ENCODE results near the gene PM20D2. TPM values are rescaled to one million over a fixed set of nuclear protein-coding genes. Genes with fewer than 3 reads are reported as not detected.

PM20D2 gene
- total and polyA plus RNA-seq, 2 of the 13 experiments (the other 11 are each of a cell fraction or from before 2014, with no cell fraction given) = 13.3 to 26.3 TPM

DNA sequence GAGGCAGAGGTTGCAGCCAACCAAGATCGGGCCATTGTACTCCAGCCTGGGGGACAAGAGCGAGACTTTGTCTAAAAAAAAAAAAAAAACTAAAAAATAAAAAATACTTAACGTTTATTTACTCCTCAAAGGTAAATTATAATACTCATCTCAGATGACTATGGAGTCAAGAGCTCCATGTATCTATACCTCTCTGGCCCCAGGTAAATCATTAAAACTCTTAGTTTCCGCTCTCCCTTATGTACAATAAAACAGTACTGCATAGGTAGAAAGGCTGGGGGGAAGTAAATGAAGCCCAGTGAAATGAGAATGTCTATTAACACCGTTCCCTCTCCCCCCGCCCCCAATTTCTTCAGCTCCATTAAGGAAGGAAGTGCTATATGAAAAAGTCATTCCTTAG, 29.2 kb upstream of the PM20D2 start:
- no peak overlapping the region for H3K27ac ChIP-seq (ENCODE audit: extremely low read length, insufficient read depth, low read length)
- in situ Hi-C loops (cut with HindIII; ENCODE audit: extremely low pct_ligation_motif_present, low pct_unique_long_range_greater_than_20kb) (no loop called here), intact Hi-C loops (cut with micrococcal nuclease; ENCODE audit: unreplicated experiment) (loop anchor here (1.0 kb wide), 1 partner anchor 134 kb away; no protein-coding TSS in a partner anchor)
- peaks cover 38% of the 10 kb centered on the region for H3K4me1 ChIP-seq (ENCODE audit: insufficient read depth, low read length)
- H3K4me3 ChIP-seq (replicated peaks in 1 of 3; ENCODE audit: insufficient read depth in 1 of 3, low read depth in 2 of 3, low read length in 3 of 3) = peak overlapping the region; percentile 64 to 79 (median 78); a peak in 5 of 6 replicates
- no TSS peak for BruUV-seq (replicated peaks)
- no peak overlapping the region for H2AFZ ChIP-seq (ENCODE audit: low read length)
- H3K9ac ChIP-seq (ENCODE audit: insufficient read depth, low read depth, low read length) = peak overlapping the region; percentile 71
- H4K20me1 ChIP-seq (ENCODE audit: insufficient read depth, low read length) = no peaks in the 10 kb centered on the region
- no peaks in the 10 kb centered on the region for H3K27me3 ChIP-seq (ENCODE audit: control insufficient read depth in 1 of 2, insufficient read depth in 2 of 2, low read length in 2 of 2)
- CTCF ChIA-PET (ENCODE audit: low intra/inter-chr PET ratio, low total read pairs) = interaction anchor here (1.4 kb wide), 1 partner anchor 133 kb away, joined by 3 read pairs; no protein-coding TSS in a partner anchor
- POLR2A ChIA-PET = interaction anchor here (1.0 to 2.1 kb wide), 2 partner anchors 37 to 133 kb away, joined by 3 to 12 read pairs; partner anchors contain the start of gene PNRC1
- no peaks in the 10 kb centered on the region for H3K36me3 ChIP-seq (replicated peaks in 1 of 2; ENCODE audit: control insufficient read depth in 1 of 2, insufficient read depth in 2 of 2, low read length in 2 of 2)
- H3K4me2 ChIP-seq (ENCODE audit: low read depth, low read length) = peak overlapping the region; percentile 94
- DNase-seq (ENCODE audit: low spot score) (no peak), FAIRE-seq (no peak), ATAC-seq (no peak)
- H3K79me2 ChIP-seq (ENCODE audit: insufficient read depth, low read length) = no peaks in the 10 kb centered on the region
- no peaks in the 10 kb centered on the region for H3K9me3 ChIP-seq (ENCODE audit: low read length)
- WGBS (ENCODE audit: low lambda C conversion rate) = 51% methylated on average over 6 of the region's 6 CpGs
- TF ChIP-seq, protein P1, sequence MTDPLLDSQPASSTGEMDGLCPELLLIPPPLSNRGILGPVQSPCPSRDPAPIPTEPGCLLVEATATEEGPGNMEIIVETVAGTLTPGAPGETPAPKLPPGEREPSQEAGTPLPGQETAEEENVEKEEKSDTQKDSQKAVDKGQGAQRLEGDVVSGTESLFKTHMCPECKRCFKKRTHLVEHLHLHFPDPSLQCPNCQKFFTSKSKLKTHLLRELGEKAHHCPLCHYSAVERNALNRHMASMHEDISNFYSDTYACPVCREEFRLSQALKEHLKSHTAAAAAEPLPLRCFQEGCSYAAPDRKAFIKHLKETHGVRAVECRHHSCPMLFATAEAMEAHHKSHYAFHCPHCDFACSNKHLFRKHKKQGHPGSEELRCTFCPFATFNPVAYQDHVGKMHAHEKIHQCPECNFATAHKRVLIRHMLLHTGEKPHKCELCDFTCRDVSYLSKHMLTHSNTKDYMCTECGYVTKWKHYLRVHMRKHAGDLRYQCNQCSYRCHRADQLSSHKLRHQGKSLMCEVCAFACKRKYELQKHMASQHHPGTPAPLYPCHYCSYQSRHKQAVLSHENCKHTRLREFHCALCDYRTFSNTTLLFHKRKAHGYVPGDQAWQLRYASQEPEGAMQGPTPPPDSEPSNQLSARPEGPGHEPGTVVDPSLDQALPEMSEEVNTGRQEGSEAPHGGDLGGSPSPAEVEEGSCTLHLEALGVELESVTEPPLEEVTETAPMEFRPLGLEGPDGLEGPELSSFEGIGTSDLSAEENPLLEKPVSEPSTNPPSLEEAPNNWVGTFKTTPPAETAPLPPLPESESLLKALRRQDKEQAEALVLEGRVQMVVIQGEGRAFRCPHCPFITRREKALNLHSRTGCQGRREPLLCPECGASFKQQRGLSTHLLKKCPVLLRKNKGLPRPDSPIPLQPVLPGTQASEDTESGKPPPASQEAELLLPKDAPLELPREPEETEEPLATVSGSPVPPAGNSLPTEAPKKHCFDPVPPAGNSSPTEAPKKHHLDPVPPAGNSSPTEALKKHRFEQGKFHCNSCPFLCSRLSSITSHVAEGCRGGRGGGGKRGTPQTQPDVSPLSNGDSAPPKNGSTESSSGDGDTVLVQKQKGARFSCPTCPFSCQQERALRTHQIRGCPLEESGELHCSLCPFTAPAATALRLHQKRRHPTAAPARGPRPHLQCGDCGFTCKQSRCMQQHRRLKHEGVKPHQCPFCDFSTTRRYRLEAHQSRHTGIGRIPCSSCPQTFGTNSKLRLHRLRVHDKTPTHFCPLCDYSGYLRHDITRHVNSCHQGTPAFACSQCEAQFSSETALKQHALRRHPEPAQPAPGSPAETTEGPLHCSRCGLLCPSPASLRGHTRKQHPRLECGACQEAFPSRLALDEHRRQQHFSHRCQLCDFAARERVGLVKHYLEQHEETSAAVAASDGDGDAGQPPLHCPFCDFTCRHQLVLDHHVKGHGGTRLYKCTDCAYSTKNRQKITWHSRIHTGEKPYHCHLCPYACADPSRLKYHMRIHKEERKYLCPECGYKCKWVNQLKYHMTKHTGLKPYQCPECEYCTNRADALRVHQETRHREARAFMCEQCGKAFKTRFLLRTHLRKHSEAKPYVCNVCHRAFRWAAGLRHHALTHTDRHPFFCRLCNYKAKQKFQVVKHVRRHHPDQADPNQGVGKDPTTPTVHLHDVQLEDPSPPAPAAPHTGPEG (CRISPR knock-in tag; IDR thresholded peaks at IDR 0.05) = no peak
- TF ChIP-seq, protein P2, sequence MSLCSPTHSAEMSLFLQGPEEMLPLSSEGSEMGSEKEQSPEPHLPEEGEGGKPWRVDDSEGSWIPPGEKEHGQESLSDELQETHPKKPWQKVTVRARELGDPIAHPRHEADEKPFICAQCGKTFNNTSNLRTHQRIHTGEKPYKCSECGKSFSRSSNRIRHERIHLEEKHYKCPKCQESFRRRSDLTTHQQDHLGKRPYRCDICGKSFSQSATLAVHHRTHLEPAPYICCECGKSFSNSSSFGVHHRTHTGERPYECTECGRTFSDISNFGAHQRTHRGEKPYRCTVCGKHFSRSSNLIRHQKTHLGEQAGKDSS (CRISPR knock-in tag; IDR thresholded peaks at IDR 0.05; ENCODE audit: borderline replicate concordance, low read depth) = no peak
- TF ChIP-seq ZNF607 (CRISPR knock-in tag; IDR thresholded peaks at IDR 0.05; ENCODE audit: borderline replicate concordance) (no peak), YEATS2 (CRISPR knock-in tag; IDR thresholded peaks at IDR 0.05; ENCODE audit: borderline replicate concordance) (no peak), ZNF3 (CRISPR knock-in tag; IDR thresholded peaks at IDR 0.05) (no peak), BRD4 (CRISPR knock-in tag; IDR thresholded peaks at IDR 0.05) (no peak), ATM (IDR thresholded peaks at IDR 0.05; ENCODE audit: borderline replicate concordance) (no peak), NFE2L1 (CRISPR knock-in tag; IDR thresholded peaks at IDR 0.05; ENCODE audit: borderline replicate concordance) (no peak), ZNF256 (CRISPR knock-in tag; conservative IDR thresholded peaks at IDR 0.05) (no peak), SNAPC2 (CRISPR knock-in tag; IDR thresholded peaks at IDR 0.05) (no peak), ZNF747 (CRISPR knock-in tag; IDR thresholded peaks at IDR 0.05; ENCODE audit: borderline replicate concordance) (no peak), HNF4A (CRISPR knock-in tag; IDR thresholded peaks at IDR 0.05) (no peak)
- TF ChIP-seq, protein P3, sequence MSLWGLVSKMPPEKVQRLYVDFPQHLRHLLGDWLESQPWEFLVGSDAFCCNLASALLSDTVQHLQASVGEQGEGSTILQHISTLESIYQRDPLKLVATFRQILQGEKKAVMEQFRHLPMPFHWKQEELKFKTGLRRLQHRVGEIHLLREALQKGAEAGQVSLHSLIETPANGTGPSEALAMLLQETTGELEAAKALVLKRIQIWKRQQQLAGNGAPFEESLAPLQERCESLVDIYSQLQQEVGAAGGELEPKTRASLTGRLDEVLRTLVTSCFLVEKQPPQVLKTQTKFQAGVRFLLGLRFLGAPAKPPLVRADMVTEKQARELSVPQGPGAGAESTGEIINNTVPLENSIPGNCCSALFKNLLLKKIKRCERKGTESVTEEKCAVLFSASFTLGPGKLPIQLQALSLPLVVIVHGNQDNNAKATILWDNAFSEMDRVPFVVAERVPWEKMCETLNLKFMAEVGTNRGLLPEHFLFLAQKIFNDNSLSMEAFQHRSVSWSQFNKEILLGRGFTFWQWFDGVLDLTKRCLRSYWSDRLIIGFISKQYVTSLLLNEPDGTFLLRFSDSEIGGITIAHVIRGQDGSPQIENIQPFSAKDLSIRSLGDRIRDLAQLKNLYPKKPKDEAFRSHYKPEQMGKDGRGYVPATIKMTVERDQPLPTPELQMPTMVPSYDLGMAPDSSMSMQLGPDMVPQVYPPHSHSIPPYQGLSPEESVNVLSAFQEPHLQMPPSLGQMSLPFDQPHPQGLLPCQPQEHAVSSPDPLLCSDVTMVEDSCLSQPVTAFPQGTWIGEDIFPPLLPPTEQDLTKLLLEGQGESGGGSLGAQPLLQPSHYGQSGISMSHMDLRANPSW (CRISPR knock-in tag; IDR thresholded peaks at IDR 0.05; ENCODE audit: borderline replicate concordance) = no peak
- TF ChIP-seq, protein P4, sequence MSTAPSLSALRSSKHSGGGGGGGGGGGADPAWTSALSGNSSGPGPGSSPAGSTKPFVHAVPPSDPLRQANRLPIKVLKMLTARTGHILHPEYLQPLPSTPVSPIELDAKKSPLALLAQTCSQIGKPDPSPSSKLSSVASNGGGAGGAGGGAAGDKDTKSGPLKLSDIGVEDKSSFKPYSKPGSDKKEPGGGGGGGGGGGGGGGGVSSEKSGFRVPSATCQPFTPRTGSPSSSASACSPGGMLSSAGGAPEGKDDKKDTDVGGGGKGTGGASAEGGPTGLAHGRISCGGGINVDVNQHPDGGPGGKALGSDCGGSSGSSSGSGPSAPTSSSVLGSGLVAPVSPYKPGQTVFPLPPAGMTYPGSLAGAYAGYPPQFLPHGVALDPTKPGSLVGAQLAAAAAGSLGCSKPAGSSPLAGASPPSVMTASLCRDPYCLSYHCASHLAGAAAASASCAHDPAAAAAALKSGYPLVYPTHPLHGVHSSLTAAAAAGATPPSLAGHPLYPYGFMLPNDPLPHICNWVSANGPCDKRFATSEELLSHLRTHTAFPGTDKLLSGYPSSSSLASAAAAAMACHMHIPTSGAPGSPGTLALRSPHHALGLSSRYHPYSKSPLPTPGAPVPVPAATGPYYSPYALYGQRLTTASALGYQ (CRISPR knock-in tag; IDR thresholded peaks at IDR 0.05) = no peak

All from HepG2 (cell line).